T follicular helper cell (primary cell): ENCODE results near the gene RPS6KB2.

ENCODE experiments used
- DNase-seq: peaks from one replicate; pipeline ENCODE4 v3.0.0-alpha.2; 2020; ENCODE audit warnings: low read depth
- total RNA-seq, 2 experiments: gene quantifications; one replicate each; lab custom pipeline; 2026; lab: John Stamatoyannopoulos, UW

RPS6KB2 gene
- total RNA-seq, result 85.7 to 86.3 reads per million in 2 experiments

- peak; percentile 99 for DNase-seq
Measured at GRCh38 chr11:67428052-67429001, at the start of gene RPS6KB2. RPS6KB2 (plus strand) TSS chr11:67428494; CDS start chr11:67428546, 52 bp downstream.

- DNase-seq, result no peak
Measured at GRCh38 chr11:67378544-67378943, 49.8 kb upstream of the RPS6KB2 start.

- DNase-seq, result no peak
Measured at GRCh38 chr11:67379061-67380058, 48.9 kb upstream of the RPS6KB2 start.

GRCh38 chr11:67381244-67381972, 46.9 kb upstream of the RPS6KB2 start:
- DNase-seq, result no peak

- peak; percentile 77 for DNase-seq
Measured at GRCh38 chr11:67382276-67383136, 45.8 kb upstream of the RPS6KB2 start.

GRCh38 chr11:67384851-67385366, 43.4 kb upstream of the RPS6KB2 start:
- DNase-seq, result no peak

- DNase-seq, result no peak
Measured at GRCh38 chr11:67387069-67387468, 41.2 kb upstream of the RPS6KB2 start.

- no peak for DNase-seq
Measured at GRCh38 chr11:67387518-67387917, 40.8 kb upstream of the RPS6KB2 start.

- DNase-seq, result no peak
Measured at GRCh38 chr11:67389477-67389876, 38.8 kb upstream of the RPS6KB2 start.

GRCh38 chr11:67390947-67391303, 37.4 kb upstream of the RPS6KB2 start:
- DNase-seq, result no peak

- peak; percentile 91 for DNase-seq
Measured at GRCh38 chr11:67391304-67392182, 36.8 kb upstream of the RPS6KB2 start, which contains the start of gene RAD9A. RAD9A (plus strand) TSS chr11:67391986; CDS start chr11:67392045, 59 bp downstream.

- no peak for DNase-seq
Measured at GRCh38 chr11:67392183-67392715, 36.0 kb upstream of the RPS6KB2 start.

- no peak for DNase-seq
Measured at GRCh38 chr11:67393437-67393836, 34.9 kb upstream of the RPS6KB2 start.

GRCh38 chr11:67393990-67394389, 34.3 kb upstream of the RPS6KB2 start:
- DNase-seq, result no peak

GRCh38 chr11:67395555-67396258, 32.6 kb upstream of the RPS6KB2 start:
- DNase-seq, result no peak

GRCh38 chr11:67396259-67396581, 32.1 kb upstream of the RPS6KB2 start:
- no peak for DNase-seq

GRCh38 chr11:67396587-67397389, 31.5 kb upstream of the RPS6KB2 start:
- DNase-seq, result no peak

GRCh38 chr11:67397536-67397935, 30.8 kb upstream of the RPS6KB2 start:
- no peak for DNase-seq
